ENCODE data around the gene GNB1. TPM values are rescaled to one million over a fixed set of nuclear protein-coding genes. Genes with fewer than 3 reads are reported as not detected.

Gene GNB1
- total RNA-seq, 1 donor from 2014 or later, result 170 TPM

DNA sequence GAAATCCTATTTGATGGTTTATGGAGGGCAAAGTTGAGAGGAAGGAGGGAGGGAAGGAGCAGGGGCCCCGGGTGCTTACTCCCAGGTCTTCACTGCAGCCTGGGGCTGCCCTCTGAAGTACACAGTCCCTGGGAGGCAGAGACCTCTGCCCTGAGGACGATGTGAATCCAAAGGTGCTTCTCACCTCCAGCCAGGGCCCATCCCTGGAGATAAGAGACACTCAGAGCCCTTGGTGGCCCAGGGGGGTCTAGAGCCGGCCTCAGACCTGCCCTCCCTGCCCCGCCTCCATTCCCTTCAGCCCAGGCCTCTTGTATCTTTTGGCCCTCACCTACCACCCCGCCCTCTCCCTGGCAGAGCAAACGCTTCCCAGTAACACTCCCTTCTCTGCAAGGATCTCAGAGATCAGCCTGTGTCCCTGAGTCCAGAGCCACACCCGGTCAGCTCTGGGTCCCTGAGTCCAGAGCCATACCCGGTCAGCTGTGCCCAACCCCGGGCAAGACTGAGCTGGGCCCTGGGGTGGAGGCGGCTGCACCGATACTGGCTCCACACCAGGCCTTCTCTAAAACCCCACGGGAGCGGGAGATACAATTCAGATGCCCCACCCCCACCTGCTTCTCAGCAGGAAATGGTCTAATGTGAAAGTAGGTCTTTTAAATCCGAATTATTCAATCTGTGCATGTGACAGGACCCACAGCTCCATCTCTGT lies 3.6 kb upstream of the GNB1 start:
- no peak for DNase-seq (ENCODE audit: low spot score in 2 of 2)
- H3K4me1 ChIP-seq, result peaks cover 0 to 21% of the 10 kb centered on the region in 2 donors
- H3K36me3 ChIP-seq, result no peaks in the 10 kb centered on the region
- intact Hi-C loops (cut with DNase I), result no loop called here
- H3K9me3 ChIP-seq, result no peaks in the 10 kb centered on the region
- no peak overlapping the region for H3K4me3 ChIP-seq
- TF ChIP-seq, protein P1, sequence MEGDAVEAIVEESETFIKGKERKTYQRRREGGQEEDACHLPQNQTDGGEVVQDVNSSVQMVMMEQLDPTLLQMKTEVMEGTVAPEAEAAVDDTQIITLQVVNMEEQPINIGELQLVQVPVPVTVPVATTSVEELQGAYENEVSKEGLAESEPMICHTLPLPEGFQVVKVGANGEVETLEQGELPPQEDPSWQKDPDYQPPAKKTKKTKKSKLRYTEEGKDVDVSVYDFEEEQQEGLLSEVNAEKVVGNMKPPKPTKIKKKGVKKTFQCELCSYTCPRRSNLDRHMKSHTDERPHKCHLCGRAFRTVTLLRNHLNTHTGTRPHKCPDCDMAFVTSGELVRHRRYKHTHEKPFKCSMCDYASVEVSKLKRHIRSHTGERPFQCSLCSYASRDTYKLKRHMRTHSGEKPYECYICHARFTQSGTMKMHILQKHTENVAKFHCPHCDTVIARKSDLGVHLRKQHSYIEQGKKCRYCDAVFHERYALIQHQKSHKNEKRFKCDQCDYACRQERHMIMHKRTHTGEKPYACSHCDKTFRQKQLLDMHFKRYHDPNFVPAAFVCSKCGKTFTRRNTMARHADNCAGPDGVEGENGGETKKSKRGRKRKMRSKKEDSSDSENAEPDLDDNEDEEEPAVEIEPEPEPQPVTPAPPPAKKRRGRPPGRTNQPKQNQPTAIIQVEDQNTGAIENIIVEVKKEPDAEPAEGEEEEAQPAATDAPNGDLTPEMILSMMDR (IDR thresholded peaks at IDR 0.05), result no peak
- H3K27ac ChIP-seq, result peak overlapping the region in 1 of 2 donors; percentile 18
- H3K27me3 ChIP-seq, result no peaks in the 10 kb centered on the region

DNA sequence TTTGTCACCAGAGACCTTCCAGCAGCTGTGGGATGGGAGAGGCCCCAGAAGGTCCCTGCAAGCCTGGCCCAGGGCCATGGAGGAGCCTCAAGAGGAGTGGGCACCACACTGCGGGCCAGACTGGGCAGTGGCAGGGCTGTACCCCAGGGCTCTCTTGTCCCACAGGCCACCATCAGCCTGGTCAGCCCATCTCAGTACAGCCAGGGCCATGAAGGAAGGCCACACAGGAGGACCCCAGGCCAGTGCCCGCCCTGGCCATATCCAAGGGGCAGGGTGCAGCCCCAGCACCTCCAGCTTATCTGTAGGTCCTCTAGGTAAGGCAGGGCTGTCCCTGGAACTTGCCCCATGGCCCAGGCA lies 3.1 kb upstream of the GNB1 start:
- Histone ChIP-seq H3K36me3 (no peaks in the 10 kb centered on the region), H3K4me1 (peaks cover 0 to 25% of the 10 kb centered on the region in 2 donors), H3K9me3 (no peaks in the 10 kb centered on the region), H3K27me3 (no peaks in the 10 kb centered on the region), H3K4me3 (no peak overlapping the region), H3K27ac (peak overlapping the region in 1 of 2 donors; percentile 18)
- TF ChIP-seq, protein P1 (IDR thresholded peaks at IDR 0.05), result no peak
- DNase-seq (ENCODE audit: low spot score in 2 of 2), result no peak
- intact Hi-C loops (cut with DNase I), result no loop called here

DNA sequence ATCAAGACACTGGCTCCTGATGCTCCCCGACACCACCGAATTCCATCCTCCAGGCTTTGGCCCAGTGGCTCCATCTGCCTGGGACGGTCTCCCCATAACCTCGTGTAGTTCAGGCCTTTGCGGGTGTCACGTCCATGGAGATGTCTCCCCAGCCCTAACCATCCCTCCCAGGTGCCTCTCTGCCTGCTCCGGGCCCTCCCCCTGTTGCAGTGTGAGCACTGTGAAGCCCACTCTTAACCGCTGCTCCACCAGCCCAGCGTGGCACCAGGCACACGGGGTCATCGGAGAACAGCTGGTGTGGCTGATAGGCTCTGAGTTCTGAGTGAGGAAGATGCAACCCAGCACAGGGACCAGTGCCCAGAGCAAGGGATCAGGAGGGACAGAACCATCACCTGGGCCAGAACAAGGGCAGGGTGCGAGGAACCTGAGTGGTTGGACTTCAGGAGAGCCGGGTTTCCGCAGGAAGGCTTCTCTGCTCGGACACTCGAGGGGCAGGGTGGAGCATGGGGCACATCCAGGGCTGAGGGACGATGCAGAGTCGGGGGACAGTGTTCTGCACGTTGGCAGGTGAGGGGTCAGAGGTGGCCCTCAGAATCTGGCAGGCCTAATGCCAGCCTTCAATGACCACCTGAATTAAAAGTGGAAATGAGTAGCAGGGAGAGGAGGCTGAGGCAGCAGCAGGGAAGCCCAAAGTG lies 2.6 kb upstream of the GNB1 start:
- TF ChIP-seq, protein P1 (IDR thresholded peaks at IDR 0.05), result no peak
- Histone ChIP-seq H3K4me3 (no peak overlapping the region), H3K27me3 (no peaks in the 10 kb centered on the region), H3K9me3 (no peaks in the 10 kb centered on the region), H3K4me1 (peaks cover 0 to 28% of the 10 kb centered on the region in 2 donors), H3K27ac (no peak overlapping the region), H3K36me3 (no peaks in the 10 kb centered on the region)
- intact Hi-C loops (cut with DNase I), result no loop called here
- no peak for DNase-seq (ENCODE audit: low spot score in 2 of 2)

DNA sequence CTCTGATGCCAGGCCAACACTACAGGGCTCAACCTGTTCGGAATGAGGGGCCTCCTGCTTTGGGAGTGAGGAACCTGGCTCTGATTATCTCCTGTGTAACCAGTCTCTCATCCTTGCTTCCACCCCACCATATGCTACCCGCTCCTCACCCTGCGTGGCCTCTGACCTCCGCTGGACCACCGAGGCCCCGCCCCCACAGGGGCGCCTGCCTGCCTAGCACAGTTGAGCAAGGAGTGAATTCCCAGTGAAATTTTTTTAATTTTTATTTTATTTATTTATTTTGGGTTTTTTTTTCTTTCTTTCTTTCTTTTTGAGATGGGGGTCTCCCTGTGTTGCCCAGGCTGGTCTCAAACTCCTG lies 1.9 kb upstream of the GNB1 start:
- no peaks in the 10 kb centered on the region for H3K9me3 ChIP-seq
- H3K4me1 ChIP-seq, result peaks cover 0 to 35% of the 10 kb centered on the region in 2 donors
- H3K27me3 ChIP-seq, result no peaks in the 10 kb centered on the region
- peak overlapping the region in 1 of 2 donors; percentile 83 for H3K4me3 ChIP-seq
- intact Hi-C loops (cut with DNase I), result no loop called here
- peak overlapping the region; percentile 93 to 94 for H3K27ac ChIP-seq
- TF ChIP-seq, protein P1 (IDR thresholded peaks at IDR 0.05), result no peak
- H3K36me3 ChIP-seq, result no peaks in the 10 kb centered on the region
- DNase-seq (ENCODE audit: low spot score in 2 of 2), result no peak

DNA sequence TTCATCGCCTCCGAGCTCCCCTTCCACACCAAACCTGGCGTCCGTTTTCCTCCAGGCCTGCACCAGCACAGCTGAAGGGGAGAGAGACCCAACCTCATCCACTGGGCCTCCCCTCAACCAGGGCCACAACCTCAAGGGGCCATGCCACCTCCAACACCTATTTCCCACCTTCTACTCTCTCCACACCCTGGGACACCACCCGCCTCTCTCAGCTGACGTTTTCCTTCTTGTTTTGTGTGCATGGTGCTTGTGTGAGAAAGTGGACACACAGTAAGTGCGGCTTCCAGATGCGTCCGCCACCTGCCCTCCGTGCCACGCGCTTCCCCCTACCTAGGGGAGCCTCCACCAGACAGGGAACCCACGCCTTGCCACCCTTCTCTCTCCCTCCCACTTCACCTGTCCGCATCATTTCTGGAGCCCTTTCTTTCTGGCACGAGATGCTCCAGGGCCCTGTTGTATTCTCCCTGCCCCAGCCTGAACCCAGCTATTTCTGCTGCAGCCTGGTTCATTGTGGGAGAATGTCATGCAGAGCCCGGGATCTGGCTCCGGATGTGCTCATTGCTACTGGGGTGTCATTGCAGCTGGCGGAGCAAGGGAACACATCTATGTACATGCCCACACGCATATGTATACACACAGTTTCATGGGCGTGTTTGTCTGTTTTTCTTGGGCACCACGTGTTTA lies 1.3 kb upstream of the GNB1 start:
- no peak for DNase-seq (ENCODE audit: low spot score in 2 of 2)
- no peaks in the 10 kb centered on the region for H3K36me3 ChIP-seq
- TF ChIP-seq, protein P1 (IDR thresholded peaks at IDR 0.05), result no peak
- no peaks in the 10 kb centered on the region for H3K27me3 ChIP-seq
- intact Hi-C loops (cut with DNase I), result no loop called here
- peak overlapping the region; percentile 83 to 95 for H3K4me3 ChIP-seq
- peak overlapping the region; percentile 93 to 94 for H3K27ac ChIP-seq
- H3K9me3 ChIP-seq, result no peaks in the 10 kb centered on the region
- peaks cover 0 to 38% of the 10 kb centered on the region in 2 donors for H3K4me1 ChIP-seq

Measured in ascending aorta (tissue), 2 donors.